ENCODE results near the gene TTC28. TPM values are rescaled to one million over a fixed set of nuclear protein-coding genes. Genes with fewer than 3 reads are reported as not detected.
A peak's percentile ranks its signal among the peaks of the same experiment; 100 is the strongest.

The TTC28 gene
- total RNA-seq, 2 donors from 2014 or later, result 94.2 to 170 TPM

GRCh38 chr22:28310299-28310698 lies 369.3 kb downstream of the TTC28 start:
- H3K9me3 ChIP-seq, result no peaks in the 10 kb centered on the region
- no peak overlapping the region for H3K4me3 ChIP-seq
- ATAC-seq (ENCODE audit: insufficient number of reproducible peaks, low FRiP score, low read depth), result no peak
- H3K27ac ChIP-seq, result no peak overlapping the region
- no peaks in the 10 kb centered on the region for H3K36me3 ChIP-seq
- TF ChIP-seq CTCF (IDR thresholded peaks at IDR 0.05), result no peak
- DNase-seq (ENCODE audit: low spot score), result no peak
- H3K27me3 ChIP-seq (replicated peaks; ENCODE audit: insufficient read depth), result no peaks in the 10 kb centered on the region
- H3K4me1 ChIP-seq (ENCODE audit: control insufficient read depth in 1 of 2, low read depth in 2 of 2), result peaks cover 0 to 7% of the 10 kb centered on the region in 2 donors

DNA sequence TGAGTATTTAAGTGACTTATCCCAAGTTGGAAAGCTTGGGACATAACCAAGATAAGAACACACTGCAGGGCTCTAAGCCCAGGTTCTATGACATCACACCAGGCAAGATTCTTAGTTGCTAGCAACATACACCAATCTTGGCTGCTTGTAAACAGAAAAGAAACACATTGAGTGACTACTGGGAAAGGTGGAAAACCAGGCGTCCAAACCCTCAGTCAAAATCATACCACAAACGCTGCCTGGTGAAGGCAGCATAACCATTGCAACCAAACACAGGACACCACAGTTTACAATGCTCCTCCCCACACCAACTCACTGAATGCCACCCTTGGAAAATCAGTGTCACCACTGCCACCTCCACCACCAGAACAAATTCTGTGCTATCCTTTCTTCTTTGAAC lies 379.9 kb downstream of the TTC28 start:
- Histone ChIP-seq H3K27ac (no peak overlapping the region), H3K4me1 (ENCODE audit: control insufficient read depth in 1 of 2, low read depth in 2 of 2) (peaks cover 0 to 16% of the 10 kb centered on the region in 2 donors), H3K9me3 (no peaks in the 10 kb centered on the region), H3K4me3 (no peak overlapping the region), H3K36me3 (no peaks in the 10 kb centered on the region), H3K27me3 (replicated peaks; ENCODE audit: insufficient read depth) (no peaks in the 10 kb centered on the region)
- DNase-seq (ENCODE audit: low spot score), result no peak
- ATAC-seq (ENCODE audit: insufficient number of reproducible peaks, low FRiP score, low read depth), result peak; percentile 62
- TF ChIP-seq CTCF (IDR thresholded peaks at IDR 0.05), result no peak

DNA sequence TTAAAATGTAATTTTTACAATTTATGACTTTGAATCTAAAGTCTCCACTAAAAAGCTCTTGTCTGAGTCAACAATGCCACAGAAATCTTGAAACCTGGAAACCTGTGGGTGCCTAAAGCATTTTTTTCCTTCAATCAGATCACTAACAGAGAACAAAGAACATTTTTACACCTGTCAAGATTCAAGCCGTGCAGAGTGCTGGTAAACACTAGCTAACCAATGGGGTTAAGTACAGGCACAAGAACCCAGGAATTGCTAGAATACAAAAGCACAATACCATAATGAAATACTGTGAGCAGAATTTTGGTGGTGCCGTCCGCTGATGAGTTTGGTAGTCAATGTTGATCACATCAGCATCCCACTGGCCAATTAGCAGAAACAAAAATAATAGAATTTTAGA lies 380.3 kb downstream of the TTC28 start:
- no peak for DNase-seq (ENCODE audit: low spot score)
- Histone ChIP-seq H3K27me3 (replicated peaks; ENCODE audit: insufficient read depth) (no peaks in the 10 kb centered on the region), H3K9me3 (no peaks in the 10 kb centered on the region), H3K27ac (no peak overlapping the region), H3K36me3 (no peaks in the 10 kb centered on the region), H3K4me3 (no peak overlapping the region), H3K4me1 (ENCODE audit: control insufficient read depth in 1 of 2, low read depth in 2 of 2) (peaks cover 0 to 16% of the 10 kb centered on the region in 2 donors)
- no peak for TF ChIP-seq CTCF (IDR thresholded peaks at IDR 0.05)
- ATAC-seq (ENCODE audit: insufficient number of reproducible peaks, low FRiP score, low read depth), result no peak

DNA sequence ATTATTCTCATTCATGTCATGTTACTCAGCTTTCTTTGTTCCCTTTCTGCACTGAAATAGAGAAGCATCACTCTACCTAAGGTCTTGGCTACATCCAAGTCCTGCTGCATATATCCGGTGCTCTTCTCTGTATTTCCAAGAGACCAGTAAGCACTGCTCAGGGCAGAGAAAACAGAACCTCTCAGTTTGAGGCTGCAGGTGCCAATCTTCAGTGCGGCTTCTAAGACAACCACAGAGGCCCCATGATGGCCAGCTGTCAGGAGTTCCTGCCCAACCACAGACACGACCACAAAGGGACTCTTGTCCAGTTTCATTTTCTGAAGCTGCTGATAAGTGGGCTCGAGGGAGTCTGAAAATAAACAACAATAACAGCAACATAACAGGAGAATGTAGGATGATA lies 382.1 kb downstream of the TTC28 start:
- ATAC-seq (ENCODE audit: insufficient number of reproducible peaks, low FRiP score, low read depth), result no peak
- Histone ChIP-seq H3K36me3 (no peaks in the 10 kb centered on the region), H3K27me3 (replicated peaks; ENCODE audit: insufficient read depth) (no peaks in the 10 kb centered on the region), H3K4me3 (no peak overlapping the region), H3K4me1 (ENCODE audit: control insufficient read depth in 1 of 2, low read depth in 2 of 2) (peaks cover 0 to 16% of the 10 kb centered on the region in 2 donors), H3K9me3 (no peaks in the 10 kb centered on the region), H3K27ac (no peak overlapping the region)
- no peak for DNase-seq (ENCODE audit: low spot score)
- TF ChIP-seq CTCF (IDR thresholded peaks at IDR 0.05), result no peak

DNA sequence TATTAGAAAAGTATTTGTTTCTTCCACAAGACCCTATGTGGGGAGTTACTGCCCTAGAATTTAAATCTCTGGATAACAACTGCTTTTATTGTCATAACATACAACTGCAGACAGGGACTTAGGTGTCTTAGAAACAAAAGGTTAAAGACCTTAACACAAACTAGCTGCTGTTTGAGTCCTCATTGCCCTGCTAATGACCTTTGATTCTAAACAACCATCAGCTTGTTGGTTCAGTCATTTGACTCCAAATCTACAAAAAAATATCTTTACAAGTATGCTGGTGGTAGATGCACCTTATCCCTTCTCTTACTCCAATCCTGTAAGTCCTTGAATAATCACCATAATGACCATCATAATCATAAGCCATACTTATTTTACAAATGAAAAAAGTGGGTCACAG lies 383.2 kb downstream of the TTC28 start:
- DNase-seq (ENCODE audit: low spot score), result no peak

More for the DNA sequence above, 383.2 kb downstream of the TTC28 start:
- no peak for TF ChIP-seq CTCF (IDR thresholded peaks at IDR 0.05)
- Histone ChIP-seq H3K9me3 (no peaks in the 10 kb centered on the region), H3K27ac (no peak overlapping the region), H3K4me1 (ENCODE audit: control insufficient read depth in 1 of 2, low read depth in 2 of 2) (peaks cover 0 to 16% of the 10 kb centered on the region in 2 donors), H3K36me3 (no peaks in the 10 kb centered on the region), H3K4me3 (no peak overlapping the region), H3K27me3 (replicated peaks; ENCODE audit: insufficient read depth) (no peaks in the 10 kb centered on the region)
- ATAC-seq (ENCODE audit: insufficient number of reproducible peaks, low FRiP score, low read depth), result no peak

Data from thoracic aorta (tissue), 2 donors.